ENCODE results near the gene PTPRG. TPM values are rescaled to one million over a fixed set of nuclear protein-coding genes. Genes with fewer than 3 reads are reported as not detected.

Gene PTPRG
- total and polyA plus RNA-seq, 10 of the 15 experiments (the other 5 are each of a cell fraction or from before 2014, with no cell fraction given): 0.29 to 20.7 (median 1.4) TPM

- TF ChIP-seq CEBPZ (IDR thresholded peaks at IDR 0.05; ENCODE audit: low read depth, low read length) (no peak), USF1 (IDR thresholded peaks at IDR 0.05; ENCODE audit: borderline replicate concordance, extremely low read length, insufficient read depth, low read depth, low read length) (no peak), EZH2 (IDR thresholded peaks at IDR 0.05; ENCODE audit: borderline replicate concordance, control insufficient read depth, low read depth, low read length) (no peak), ZBED1 (IDR thresholded peaks at IDR 0.05; ENCODE audit: borderline replicate concordance) (no peak), SP1 (IDR thresholded peaks at IDR 0.05; ENCODE audit: low read depth, low read length) (no peak), PBX3 (IDR thresholded peaks at IDR 0.05; ENCODE audit: insufficient replicate concordance, low read depth, low read length) (no peak), NKRF (conservative IDR thresholded peaks at IDR 0.05) (no peak), MTA2 (IDR thresholded peaks at IDR 0.05; ENCODE audit: low read depth) (no peak), KDM1A (IDR thresholded peaks at IDR 0.05; ENCODE audit: borderline replicate concordance) (no peak)
Measured at GRCh38 chr3:61679026-61679425, 117.7 kb downstream of the PTPRG start (continued).
